HG03571 (cell line): ENCODE measurements around the gene TTLL13.

Experiments
- ATAC-seq: cut with Tn5 transposase; IDR thresholded peaks from one replicate; pipeline ENCODE4 v1.9.1; 2021; ENCODE audit not compliant: unreplicated experiment

Gene TTLL13, protein sequence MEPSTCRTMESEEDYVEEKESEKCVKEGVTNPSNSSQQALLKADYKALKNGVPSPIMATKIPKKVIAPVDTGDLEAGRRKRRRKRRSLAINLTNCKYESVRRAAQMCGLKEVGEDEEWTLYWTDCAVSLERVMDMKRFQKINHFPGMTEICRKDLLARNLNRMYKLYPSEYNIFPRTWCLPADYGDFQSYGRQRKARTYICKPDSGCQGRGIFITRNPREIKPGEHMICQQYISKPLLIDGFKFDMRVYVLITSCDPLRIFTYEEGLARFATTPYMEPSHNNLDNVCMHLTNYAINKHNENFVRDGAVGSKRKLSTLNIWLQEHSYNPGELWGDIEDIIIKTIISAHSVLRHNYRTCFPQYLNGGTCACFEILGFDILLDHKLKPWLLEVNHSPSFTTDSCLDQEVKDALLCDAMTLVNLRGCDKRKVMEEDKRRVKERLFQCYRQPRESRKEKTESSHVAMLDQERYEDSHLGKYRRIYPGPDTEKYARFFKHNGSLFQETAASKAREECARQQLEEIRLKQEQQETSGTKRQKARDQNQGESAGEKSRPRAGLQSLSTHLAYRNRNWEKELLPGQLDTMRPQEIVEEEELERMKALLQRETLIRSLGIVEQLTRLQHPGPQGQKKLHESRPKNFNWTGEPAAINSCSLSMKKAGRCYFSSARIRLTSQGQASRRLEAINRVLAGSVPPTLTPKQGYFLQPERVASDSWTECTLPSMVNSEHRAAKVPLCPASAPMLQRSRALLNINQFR

DNA sequence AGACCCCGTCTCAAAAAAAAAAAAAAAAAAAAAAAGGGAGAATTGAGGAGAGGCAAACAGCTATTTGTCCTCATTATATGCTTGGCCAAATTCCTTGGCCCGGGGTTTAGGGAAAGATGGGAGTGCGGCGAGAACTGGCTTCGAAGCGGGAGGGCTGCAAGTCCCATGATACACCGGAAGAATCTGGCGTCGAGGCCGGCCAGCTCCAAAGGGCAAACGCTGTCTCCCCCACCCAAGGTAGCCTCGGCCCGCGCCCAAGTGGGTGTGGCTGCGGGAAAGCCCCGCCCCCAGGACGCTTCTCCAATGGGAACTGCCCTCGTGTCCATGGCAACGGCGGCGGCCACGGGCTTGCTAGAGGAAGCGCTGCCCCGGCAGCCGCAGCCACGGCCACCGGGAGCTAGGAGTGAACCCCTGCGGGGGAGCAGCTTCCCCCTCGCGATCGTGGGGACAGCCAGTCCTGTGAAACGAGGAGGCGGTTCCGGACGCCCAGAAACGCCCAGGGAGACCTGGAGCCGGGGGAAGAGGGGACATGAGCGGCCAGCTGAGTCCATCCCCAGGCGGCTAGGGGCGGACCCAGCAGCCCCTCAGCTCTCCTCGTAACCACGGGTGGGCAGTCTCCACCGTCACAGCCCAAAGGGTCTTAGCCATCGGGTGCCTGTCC is at the start of gene TTLL13:
Gene TTLL13, plus strand, starts transcription at position 354 of the 661 bp plus-strand sequence. CDS start 1,075 bp downstream, outside the sequence.
- ATAC-seq = peak; percentile 75

DNA sequence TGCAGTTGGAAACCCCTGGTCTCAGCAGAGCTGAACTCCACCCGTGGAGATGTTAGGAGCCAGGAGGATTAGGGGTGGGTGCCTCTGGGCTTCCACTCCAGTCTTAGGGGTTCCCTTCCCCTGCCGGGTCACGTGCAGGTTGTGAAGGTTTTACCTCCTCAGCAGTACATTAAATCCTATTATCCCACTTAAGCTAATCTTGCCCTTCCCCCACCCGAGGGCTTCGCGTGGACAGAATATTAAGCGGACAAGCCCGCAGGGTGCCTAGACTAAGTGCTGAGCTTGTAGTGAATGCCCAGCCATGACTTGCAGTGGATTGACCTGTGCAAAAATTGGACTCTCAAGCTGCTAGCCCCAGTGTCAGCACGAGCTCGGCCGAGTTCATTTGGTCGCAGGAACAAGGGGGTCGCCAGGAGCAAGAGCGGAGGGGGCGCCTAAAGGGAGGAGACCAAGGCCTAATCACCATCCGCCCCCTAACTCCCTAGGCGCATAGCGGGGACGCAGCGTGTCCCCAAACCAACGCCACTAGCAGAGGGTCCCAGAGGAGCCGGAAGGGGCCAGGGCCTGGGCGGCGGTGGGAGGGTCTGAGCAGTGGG is 48.7 kb upstream of the TTLL13 start:
- no peak for ATAC-seq

DNA sequence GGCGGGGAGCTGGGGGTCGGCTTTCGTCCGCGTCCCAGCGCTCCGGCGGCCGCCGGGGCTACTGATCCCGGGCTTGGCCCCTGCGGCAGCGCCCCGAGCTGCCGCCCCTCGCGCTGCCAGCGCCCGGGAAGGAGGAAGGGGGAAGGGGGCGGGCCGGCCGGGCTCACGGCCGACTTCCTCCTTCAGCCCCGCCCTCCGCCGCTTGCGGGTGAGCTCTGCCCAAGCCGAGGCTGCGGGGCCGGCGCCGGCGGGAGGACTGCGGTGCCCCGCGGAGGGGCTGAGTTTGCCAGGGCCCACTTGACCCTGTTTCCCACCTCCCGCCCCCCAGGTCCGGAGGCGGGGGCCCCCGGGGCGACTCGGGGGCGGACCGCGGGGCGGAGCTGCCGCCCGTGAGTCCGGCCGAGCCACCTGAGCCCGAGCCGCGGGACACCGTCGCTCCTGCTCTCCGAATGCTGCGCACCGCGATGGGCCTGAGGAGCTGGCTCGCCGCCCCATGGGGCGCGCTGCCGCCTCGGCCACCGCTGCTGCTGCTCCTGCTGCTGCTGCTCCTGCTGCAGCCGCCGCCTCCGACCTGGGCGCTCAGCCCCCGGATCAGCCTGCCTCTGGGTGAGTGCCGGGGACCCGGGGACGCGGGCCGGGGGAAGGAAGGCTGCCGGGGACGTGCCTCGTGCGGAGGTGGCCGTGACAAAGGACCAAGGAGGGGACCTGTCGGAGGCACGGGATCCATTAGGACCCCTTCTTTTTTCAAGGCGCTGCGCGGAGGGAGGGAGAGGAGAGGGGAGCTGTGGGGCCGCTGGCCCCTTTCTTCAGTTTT is 48.0 kb upstream of the TTLL13 start, which contains the start of gene SEMA4B:
Gene SEMA4B, plus strand, starts transcription at position 201 of the 814 bp plus-strand sequence. Its CDS starts 249 bp downstream, at position 450.
- peak; percentile 86 for ATAC-seq

DNA sequence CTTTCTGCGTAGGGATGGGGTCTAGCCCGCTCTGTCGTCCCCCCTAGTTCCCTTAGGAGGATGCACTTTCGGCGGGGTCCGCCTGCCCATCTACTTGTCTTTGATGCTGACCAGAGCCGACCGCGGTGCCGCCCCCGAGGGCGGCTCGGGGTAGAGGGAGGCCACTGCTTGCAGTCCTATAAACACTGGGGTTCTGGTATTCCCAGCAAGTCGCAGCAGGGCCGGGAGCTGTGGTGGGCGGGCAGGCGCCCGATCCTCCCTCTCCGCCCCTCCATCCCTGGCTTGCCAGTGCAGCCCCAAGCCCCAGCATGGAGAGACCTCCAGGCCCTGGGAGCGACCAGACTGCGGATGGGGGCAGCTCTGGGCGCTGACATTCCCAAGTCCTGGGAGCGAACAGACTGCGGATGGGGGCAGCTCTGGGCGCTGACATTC is 47.4 kb upstream of the TTLL13 start:
- no peak for ATAC-seq

DNA sequence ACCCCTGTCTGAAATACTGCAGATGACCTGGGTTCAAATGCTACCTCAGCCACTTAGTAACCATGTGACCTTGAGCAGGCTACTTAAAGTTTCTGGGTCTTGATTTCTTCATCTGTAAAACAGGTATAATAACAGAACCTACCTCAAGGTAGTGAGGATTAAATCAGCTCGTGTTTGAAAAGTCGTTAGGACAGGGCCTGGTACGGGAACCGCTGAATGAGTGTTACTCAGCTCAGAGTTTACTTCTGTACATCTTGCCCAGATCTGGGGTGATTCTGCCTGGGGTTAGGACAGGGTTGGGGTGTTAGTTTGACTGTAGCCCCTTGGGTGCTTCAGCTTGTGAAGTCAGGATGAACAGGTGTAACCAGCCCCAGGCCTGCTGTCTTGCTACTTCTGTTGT is 46.4 kb upstream of the TTLL13 start:
- ATAC-seq = no peak

DNA sequence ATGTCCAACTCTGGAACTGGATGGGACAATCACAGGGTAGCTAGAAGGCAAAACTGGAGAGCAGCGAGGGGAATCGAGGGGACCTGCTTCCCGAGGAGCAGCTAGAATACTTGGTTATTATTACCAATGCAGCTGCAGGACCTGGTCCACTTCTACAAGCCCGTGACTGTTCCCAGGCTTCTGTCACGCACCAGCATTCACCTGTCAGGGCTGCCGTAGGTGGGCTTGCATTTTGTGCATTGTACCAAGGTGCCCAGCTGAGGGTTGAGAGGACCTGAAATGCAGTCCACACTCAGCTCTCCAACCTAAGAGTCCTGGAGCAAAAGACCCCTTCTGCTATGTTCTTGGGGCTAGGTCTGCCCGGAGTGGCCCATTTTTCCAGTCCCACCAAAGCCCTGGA is 45.9 kb upstream of the TTLL13 start:
- no peak for ATAC-seq

DNA sequence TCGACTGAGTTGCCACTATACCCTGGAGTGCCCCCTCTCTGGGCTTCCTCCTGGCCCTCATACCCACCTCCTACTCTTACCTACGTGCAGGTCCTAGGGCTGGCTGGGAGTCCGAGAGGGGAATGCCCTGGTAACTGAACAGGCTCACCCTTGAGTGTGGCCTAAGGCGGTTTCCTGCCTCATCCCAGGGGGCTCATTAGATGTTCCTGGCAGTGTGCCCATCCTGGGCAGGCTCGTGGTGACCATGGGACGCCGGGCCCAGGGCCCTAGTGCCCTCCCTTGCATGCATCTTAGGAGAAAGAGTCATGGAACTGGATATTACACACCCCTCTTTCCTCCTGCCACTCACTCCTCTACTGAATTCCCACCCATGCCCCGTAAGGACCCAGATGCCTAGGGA is 45.4 kb upstream of the TTLL13 start:
- ATAC-seq = no peak

DNA sequence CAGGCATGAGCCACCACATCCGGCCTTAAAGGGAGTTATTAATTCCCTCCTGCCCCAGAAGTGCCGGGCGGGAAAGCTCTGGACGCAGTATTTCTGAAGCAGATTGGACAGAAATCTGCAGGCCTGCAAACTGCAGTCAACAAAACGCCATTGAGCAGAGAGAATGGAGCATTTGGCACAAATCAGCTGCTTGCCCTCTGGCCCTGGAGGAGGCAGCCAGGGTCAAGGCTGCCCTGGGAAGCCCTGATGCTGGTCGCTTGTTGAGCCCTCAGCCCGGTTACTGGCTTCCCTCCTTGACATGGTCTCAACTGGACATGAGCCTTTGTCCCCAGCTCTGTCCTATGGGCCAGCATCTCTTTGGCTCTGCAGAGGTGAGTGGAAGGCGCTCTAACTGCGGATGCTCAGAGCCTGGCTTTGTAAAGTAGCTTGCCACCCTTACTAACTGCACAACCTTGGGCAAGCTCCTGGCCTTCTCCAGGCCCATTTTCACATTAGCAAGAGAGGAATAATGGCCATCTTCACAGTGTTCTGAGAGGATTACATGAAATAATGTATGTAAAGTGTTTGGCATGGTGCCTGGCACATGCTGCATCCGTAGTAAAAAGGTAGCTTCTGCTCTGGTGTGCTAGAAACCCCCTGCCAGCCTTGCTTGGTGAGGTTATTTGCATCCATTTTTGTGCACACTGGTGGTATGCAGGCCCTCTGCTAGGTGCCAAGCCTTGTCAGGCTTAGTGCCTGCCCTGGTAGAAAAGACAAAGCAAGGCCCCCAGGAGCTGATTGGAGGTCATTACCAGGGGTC is 44.1 kb upstream of the TTLL13 start:
- no peak for ATAC-seq

DNA sequence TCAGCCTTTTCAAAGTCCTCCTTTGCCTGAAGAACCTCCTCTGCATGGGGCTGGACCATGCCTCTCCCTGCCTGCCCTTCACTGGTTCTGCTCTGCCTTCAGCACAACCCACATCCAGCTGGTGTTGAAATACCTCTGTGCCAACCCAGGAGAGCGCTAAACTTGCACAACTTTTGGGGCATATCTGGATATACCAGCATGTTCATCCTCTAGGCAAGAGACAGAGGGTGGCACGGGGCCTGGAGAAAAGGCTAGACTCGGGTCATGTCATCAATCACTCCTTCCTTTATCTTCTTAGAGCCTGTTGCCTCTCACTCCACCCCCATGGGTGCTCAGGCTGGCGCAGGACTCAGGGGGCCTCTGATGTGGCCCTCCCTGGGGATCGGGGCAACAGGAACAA is 43.5 kb upstream of the TTLL13 start:
- ATAC-seq = no peak

DNA sequence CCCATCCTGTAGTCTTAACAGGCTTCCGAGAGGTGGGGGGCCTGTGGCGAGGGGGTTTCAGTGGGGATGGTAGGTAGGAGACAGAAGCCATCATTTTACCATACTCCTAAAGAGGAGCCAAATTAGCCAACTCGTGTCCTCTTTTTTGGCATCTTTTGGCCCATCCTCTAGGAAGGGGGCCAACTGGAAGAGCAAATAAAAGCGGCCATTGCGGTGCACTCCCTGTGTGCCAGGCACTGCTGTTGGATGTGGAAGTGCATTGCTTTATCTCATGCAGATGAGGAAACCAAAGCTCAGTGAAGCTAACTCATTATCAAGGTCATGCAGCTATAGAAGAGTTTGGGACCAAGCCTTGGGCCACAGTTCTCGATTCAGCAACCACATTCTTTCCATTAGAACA is 42.1 kb upstream of the TTLL13 start:
- no peak for ATAC-seq

DNA sequence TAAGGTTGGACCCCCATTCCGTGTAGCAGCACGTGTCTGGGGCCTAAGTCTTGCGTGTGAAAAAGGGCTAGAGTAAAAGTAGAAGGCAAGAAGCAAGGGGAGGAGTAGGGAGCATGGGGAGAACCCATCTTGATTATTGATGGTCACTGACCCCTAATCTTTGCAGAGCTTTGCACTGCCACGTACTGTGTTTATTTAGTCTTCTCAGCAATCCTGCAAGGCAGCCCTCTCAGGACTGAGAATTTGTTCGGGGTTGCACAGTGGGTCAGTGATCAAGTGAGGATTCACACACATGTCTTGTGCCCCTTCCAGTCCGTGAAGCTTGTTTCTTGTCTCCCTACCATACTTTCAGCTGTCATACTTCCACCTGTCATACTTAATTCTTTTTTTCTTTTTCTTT is 41.0 kb upstream of the TTLL13 start:
- ATAC-seq = no peak

DNA sequence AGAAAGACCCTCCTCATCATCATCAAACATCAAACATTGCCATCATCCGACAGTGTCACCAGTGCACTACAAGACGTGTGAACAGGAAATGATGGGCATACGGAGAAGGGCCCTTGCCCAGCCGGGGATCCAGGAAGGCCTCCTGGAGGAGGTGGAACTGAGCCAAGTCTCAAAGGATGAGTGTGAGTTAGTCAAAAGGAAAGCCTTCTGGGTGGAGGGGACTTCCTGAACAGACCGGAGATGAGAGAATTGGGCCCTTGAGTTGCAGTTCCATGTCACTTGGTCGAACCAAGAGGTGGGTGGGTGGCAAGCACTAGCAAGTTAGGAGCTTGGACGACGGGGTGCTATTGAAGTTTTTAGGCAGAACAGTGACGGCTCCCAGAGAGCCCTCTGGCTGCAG is 39.8 kb upstream of the TTLL13 start:
- ATAC-seq = peak; percentile 54

DNA sequence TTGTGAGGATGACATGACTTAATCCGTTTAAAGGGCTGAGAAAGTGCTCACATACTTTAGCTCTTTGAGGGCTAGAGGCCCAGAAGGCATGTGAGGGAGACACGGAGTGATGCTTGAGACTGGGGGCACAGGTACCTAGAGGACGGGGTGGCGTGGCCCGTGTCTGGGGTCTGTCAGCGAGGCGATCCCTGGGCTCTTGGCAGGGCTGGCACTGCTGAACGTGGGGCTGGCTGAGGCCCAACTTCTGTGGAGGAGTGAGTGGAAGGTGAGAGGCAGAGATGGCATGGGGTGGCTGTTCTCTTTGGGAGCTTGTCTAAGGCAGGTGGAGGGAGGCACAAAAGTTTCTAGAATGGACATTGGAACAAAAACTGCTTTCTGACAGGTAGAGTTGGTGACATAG is 38.8 kb upstream of the TTLL13 start:
- no peak for ATAC-seq

DNA sequence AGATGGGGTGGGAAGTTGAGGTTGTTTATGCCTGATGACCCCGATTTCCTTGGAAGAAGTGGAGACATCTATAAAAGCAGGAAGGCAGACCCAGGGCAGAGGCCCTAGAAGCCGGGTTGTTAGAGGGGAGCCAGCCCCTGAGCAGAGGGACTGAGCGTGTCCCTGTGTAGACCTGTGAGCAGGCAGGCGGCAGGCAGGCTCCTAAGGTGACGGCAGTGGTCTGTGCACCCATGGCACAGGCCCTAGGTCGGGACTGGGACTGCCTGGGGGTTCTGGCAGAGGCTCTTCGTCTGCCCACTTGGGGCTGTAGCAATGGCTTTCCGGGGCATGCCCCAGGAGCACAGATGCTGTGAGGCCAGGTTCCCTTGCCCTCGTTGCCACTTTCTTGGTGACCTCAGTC is 38.3 kb upstream of the TTLL13 start:
- ATAC-seq = no peak

DNA sequence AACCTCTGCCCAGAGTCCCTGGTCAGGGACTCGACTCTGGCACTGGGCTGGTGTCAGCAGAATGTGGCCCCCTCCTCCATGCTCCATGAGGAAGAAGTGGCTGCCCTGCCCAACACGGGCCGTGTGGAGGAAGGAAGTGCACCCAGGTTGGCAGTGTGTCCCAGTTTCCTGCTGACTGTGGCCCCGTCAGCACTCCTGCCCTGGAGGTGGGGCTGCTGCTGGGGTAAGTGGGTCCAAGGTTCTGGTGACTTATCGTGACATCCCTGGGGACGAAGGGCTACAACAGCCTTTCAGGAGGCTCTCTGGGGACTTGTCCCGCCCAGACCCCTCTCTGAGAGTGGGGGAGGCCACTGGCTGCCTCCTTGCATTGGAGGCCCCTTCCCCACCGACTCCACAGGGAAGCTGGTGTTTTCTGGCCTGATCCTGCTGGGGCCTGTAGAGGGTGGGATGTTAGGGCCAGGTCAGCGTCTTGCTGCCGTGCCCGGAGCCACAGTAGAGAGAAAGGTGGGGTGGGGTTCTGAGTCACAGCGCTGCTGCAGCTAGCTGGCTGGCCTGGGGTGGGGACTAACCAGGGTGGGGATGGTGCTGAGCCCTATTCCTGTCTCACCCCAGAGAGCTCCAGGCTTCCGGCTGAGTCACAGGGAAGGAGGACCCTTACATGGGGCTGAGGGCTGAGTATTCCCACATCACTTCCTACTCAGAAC is 37.8 kb upstream of the TTLL13 start:
- ATAC-seq = no peak

DNA sequence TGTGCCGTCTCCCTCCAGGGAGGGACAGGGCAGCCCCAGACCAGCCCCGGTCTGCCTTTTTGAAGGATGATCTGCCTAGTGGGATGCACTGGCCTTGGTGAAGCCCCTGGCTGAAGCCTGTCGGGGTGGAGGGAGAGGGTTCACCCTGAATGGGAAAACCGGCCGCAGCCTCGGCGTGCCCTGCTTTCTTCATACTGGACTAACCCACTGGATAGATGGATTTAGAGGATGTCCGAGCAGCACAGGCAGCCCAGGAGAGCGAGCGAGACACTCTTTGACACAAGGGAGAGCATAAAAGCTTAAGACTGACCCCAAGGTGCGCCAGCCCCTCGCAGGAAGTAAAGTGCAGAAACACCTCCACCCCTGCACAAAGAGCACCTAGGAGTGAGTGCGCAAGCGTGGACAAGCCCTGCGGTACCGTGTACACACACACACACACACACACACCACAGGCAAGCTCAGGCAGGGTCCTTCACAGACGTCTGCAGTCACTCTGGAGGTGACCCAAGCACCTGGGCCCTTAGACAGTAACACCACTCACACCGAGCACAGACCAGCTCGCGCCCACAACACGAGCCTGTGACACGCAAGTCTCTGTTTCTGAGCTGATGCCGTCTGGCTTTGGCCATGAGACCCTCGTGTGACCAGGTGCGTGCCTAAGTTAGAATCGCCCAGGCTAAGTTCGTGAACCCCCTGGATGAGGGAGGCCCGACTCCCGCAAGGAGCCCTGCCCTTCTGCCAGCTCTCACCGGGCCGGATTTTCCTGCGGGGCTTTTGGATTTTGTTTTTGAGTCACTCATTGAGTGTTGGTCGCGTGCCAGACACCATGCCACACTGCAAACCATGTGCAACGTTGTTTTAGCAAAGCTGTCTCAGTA is 36.9 kb upstream of the TTLL13 start:
- ATAC-seq = no peak

DNA sequence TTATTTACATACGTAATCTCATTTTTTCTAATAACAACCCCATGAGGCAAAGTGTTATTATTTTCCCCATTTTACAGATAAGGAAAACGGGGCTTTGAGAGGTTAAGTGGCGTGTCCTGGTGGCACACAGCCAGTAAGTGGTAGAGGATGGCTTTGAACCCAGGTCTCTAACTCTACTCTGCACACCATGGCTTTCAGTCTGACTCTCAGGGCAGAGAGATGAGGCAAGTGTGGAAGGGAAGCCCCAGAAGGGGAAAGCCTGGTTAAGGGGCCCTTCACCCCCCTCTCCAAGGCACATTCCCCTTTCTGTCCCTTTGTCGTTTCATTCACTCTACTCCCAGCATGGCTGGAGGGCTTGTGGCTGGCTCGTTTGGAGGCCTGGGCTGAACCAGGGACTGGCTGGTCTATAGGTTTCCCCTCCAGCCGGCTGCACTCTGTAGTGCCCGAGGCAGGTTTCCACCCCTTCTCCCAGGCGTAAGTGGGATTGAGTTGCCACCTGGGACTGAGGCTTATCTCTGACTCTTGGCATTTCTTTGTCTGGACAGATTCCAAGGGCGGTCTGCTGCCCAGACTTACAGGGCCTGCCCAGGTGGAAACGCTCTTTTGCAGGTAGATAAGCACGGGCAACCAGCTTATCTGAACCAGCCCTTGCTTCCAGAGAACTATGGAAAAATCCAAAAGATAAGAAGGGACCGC is 36.1 kb upstream of the TTLL13 start:
- no peak for ATAC-seq
